Measurements from ENCODE around the gene MSANTD1.

Gene MSANTD1

GRCh38 chr4:3217266-3217665 lies 31.7 kb upstream of the MSANTD1 start:
- DNase-seq (ENCODE audit: low spot score): no peak

- DNase-seq (ENCODE audit: low spot score): no peak
These were observed 31.2 kb upstream of the MSANTD1 start for GRCh38 chr4:3217771-3218170.

- DNase-seq (ENCODE audit: low spot score): no peak
These were observed 29.9 kb upstream of the MSANTD1 start for GRCh38 chr4:3218824-3219760.

- DNase-seq (ENCODE audit: low spot score): no peak
These were observed 29.0 kb upstream of the MSANTD1 start for GRCh38 chr4:3219761-3220475.

- no peak for DNase-seq (ENCODE audit: low spot score)
These were observed 28.3 kb upstream of the MSANTD1 start for GRCh38 chr4:3220476-3221183.

- DNase-seq (ENCODE audit: low spot score): no peak
These were observed 27.8 kb upstream of the MSANTD1 start for GRCh38 chr4:3221184-3221494.

- no peak for DNase-seq (ENCODE audit: low spot score)
These were observed 27.0 kb upstream of the MSANTD1 start for GRCh38 chr4:3221996-3222395.

- DNase-seq (ENCODE audit: low spot score): no peak
These were observed 25.6 kb upstream of the MSANTD1 start for GRCh38 chr4:3223346-3223745.

- no peak for DNase-seq (ENCODE audit: low spot score)
These were observed 24.8 kb upstream of the MSANTD1 start for GRCh38 chr4:3223956-3224748.

GRCh38 chr4:3225071-3225850 lies 23.7 kb upstream of the MSANTD1 start:
- DNase-seq (ENCODE audit: low spot score): no peak

GRCh38 chr4:3225936-3226335 lies 23.0 kb upstream of the MSANTD1 start:
- DNase-seq (ENCODE audit: low spot score): no peak

GRCh38 chr4:3226467-3226866 lies 22.5 kb upstream of the MSANTD1 start:
- DNase-seq (ENCODE audit: low spot score): no peak

- no peak for DNase-seq (ENCODE audit: low spot score)
These were observed 22.0 kb upstream of the MSANTD1 start for GRCh38 chr4:3226944-3227343.

- DNase-seq (ENCODE audit: low spot score): no peak
These were observed 20.9 kb upstream of the MSANTD1 start for GRCh38 chr4:3227878-3228675.

GRCh38 chr4:3228881-3229280 lies 20.1 kb upstream of the MSANTD1 start:
- no peak for DNase-seq (ENCODE audit: low spot score)

GRCh38 chr4:3229328-3229727 lies 19.6 kb upstream of the MSANTD1 start:
- DNase-seq (ENCODE audit: low spot score): no peak

GRCh38 chr4:3229964-3230363 lies 19.0 kb upstream of the MSANTD1 start:
- no peak for DNase-seq (ENCODE audit: low spot score)

GRCh38 chr4:3231471-3231870 lies 17.5 kb upstream of the MSANTD1 start:
- DNase-seq (ENCODE audit: low spot score): no peak

GRCh38 chr4:3232001-3232400 lies 17.0 kb upstream of the MSANTD1 start:
- no peak for DNase-seq (ENCODE audit: low spot score)

- no peak for DNase-seq (ENCODE audit: low spot score)
These were observed 16.1 kb upstream of the MSANTD1 start for GRCh38 chr4:3232871-3233271.
